SW480 (cell line): ENCODE data around the gene STYK1.

Experiments
- DNase-seq: peaks from one replicate; pipeline ENCODE4 v3.0.0-alpha.2; 2016; ENCODE audit warnings: low spot score

STYK1 gene, protein sequence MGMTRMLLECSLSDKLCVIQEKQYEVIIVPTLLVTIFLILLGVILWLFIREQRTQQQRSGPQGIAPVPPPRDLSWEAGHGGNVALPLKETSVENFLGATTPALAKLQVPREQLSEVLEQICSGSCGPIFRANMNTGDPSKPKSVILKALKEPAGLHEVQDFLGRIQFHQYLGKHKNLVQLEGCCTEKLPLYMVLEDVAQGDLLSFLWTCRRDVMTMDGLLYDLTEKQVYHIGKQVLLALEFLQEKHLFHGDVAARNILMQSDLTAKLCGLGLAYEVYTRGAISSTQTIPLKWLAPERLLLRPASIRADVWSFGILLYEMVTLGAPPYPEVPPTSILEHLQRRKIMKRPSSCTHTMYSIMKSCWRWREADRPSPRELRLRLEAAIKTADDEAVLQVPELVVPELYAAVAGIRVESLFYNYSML

DNA sequence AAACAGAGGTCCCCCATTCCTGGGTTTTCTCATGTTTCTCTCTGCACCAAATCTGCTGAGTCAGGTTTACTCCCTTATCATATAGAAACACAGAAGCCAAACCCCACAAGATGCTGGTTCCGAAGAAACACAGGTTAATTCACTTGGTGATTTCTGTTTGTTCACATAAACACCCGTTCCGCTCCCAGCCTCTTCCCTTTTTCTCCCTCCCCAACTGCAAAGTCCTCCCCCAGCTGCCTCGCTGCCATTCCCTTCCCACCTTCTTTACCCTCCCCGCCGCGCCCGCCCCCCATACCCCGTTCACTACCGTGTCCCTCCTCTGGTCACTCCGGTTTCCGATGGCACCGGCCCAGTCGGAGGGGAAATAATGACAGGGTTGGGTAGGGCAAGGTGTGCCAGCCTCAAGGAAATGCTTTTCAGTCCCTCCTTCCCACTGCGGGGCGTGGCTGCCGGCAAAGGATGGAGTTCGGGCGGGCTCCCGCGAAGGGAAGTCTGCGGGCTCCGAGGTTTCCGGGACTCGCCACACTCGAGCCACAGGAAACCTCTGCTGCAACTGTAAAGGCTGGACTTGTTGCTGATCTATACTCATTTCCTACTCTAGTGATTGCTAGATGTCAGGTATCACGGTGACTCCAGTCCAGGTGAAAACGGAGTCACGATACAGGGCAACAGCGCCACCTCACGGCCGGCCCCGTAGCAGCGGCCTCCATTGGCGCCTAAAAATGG is at the start of gene STYK1:
STYK1 (minus strand) TSS at position 394 of the 726 bp plus-strand sequence. CDS start 39,434 bp downstream, outside the sequence.
- peak; percentile 99 for DNase-seq

DNA sequence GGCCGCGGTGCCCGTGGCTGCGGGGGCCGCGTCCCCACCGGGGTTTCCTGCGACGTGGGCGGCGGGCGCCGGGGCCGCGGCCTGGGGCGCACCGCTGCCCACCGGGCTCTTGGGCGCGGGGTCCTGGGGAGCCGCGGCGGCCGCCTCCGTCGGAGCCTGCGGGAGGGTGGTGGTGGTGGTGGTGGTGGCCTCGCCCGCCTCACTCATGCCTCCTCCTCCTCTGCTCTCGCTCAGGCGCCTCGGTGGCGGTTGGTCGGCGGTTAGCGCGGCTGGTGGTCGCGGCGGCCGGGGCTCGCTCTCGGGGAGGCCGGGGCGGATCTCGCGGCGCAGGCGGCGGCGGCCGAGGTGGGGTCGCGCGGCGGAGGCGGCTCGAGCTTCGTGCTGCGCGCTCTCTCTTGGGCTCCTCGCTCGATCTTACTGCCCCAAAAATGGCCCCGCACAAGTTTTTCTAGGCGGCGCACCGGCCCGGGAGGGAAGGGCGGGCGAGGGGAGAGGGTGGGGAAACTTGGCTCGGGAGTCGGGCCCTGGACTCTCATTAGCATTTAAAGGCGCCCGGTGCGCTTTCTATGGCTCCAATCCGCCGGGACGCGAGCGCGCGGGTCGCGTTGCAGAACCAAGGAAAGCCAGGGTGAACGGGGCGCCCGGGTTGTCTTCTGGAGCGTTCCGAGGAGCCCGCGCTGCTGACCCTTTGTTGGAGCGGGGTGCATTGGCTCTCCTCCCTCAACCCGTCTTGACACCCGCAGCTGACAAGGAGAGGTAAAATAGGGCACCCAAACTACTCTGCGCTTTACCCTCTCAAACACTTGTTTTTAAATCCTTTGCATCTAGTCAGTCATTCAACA is 49.3 kb upstream of the STYK1 start, which contains the start of gene YBX3:
YBX3 (minus strand) TSS at position 419 of the 842 bp plus-strand sequence; CDS start at position 207, 212 bp downstream.
- DNase-seq: peak; percentile 93

DNA sequence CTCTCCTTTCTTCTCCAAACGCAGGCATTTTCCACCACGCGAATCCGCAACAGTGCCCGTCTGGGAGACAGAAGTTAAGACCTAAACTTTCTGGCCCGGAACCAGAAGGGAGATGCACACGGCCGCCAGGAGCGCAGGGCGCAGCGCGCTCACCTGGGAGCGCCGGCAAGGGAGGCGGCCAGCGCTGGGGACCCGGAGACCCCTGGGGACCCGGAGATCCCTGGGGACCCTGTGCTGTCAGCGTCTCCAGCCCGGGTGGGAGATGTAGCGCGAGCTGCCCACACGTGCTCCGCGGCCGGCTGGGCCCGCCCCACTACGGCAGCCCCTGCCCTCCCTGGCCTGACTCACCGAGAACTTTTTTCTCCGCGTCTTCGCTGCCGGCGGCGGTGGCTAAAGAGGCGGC is 48.7 kb upstream of the STYK1 start:
- DNase-seq: peak; percentile 63

DNA sequence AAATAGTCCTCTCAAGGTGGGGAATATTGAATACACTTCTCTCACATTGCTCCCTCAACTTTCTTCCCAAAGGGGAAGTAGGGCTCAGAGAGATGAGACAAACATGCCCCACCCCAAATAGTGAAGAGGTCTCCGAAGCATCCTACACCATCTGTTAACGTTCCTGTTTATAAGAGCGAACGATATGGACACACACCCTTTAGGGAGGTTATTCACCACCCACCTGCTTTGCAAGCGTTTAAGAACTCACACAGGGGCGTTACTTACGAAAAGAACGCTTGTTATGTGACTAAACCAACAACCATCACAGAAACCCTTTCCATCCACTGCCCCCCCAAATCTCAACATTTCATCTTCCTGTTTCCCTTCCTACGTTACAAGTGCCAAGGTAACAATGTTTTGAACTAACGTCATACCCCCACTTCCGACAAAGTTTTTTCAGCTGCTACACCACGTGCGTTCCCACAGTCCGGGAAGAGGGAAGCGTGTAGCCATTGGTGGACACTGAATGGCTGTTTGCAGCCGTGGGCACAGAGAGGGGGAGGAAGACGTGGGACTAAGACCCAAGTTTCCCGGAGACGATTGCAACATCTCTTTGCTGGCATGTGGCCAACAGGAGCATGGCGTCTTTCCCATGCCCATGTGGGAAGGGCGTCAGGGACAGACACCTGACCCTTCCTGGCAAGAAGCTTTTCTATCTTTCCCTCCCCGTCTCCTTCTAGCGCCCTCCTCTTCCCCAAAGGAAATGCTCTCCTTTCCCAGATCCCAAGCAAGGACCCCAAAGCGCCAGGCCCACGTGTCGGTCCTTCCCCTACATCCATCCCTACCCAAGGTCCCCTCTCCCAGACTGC is 48.0 kb upstream of the STYK1 start:
- peak; percentile 97 for DNase-seq

DNA sequence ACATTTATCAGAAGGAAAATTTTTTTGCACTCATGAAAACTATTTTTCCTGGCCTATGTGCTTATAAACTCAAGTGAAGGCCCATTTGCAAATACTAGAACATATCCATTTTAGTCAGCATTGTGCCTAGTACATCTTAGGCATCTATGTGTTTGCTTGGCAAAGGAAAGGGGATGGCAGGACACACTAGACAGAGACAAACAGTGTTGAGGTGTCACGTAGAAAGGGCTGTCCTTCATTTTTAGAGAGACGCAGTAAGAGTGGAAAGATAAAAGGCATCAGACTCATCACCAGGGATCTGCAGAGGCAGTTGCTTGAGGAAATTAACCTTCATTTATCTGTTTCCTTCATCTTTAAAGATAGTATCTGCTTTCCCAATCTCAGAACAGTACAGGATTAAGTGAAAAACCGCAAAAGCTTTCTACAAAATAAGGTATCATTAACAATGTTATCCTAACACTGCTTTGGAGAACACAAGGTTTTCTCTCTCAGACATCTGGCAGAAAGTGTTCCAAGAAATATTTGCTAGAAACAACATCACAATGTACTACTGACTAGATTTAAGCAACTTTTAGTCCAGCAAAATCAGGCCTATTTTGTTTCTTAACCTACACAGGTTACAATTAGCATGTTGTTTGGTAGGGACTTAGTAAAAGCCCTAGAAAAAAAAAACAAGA is 47.3 kb upstream of the STYK1 start:
- DNase-seq: no peak

DNA sequence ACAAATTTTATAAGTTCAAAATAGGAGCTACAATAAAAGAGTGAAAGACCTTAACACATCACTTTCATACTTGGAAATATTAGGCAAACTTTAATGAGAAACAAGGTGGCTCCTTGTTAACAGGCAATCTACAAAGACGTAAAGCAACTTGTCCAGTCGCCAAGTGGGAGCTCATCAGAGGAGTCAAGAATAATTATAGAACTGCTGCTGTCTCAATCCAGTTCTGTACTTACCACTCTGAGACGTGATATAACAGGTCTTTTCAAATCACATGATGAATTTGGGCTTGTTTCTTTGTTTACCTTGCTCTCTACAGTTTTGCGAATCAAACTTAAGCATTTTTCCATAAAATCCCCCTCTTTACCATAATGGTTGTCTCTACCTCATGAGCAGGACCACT is 45.6 kb upstream of the STYK1 start:
- DNase-seq: no peak

DNA sequence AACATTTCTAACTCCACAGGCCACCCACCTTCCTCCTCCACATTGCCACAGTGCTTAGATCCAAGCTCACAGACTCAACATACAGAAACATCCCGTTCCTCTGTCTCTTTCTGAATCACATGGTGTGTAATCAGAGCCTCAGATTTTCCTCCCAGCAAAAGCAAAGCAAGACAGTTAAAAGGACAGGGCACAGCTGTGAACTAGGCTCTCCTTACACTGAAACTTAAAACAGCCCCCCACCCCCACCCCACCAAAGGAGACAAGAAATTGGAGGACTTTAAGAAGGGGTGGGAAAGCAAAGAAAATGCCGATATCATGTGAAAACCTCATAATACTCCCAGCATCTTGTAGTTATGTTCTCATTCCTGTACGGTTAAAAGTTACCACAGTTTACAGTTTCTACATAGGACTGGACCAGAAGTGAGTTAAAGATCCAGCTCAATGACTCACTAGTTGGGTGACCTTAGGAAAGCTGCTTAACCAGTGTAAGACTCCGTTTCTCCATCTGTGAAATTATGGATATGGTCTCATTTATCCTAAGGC is 44.5 kb upstream of the STYK1 start:
- DNase-seq: peak; percentile 37

DNA sequence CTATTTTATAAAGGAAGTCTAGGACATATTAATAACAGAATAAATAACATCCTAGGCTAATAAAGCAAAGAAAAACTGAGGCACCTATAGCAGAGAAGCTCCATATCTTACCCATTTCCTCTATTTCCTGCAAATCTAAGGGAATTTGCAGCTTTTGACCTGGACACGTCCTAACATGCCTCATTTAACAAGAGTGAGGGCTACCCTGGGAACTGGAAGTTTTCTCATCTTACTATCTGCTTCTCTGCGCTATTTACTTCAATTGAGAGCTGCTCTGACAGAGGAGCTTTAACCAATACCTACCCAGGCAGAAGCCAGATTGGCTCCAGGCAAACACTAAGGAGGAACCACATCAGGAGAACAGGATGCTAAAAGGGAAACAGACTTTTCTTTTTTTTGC is 43.6 kb upstream of the STYK1 start:
- DNase-seq: peak; percentile 38

DNA sequence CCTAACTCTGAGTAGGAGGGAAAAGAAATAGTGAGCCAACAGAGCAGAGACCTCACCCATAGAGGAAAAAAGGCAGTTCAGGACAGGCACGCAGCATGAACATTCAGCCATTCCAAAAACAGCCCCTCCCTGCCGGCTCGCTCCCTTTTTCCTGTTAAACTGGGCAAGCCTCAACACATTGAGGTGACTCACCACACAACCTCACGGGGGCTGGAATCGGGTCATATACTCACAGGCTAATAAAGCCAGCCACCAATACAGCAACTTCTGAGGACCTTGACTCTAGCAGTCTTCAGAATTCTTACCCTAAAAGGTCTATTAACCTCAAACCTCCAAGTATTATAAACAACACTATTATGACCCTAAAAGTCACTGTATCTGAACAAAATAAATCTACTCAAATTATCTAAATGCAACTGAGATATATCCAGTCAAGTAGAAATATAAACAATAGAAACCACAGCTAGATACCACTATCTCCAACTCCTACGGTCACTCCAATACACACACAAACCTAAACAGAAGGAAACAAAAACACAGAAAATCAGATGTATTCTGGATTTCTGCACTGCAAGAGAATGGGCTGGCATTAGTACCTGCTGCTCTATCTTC is 43.0 kb upstream of the STYK1 start:
- peak; percentile 94 for DNase-seq

DNA sequence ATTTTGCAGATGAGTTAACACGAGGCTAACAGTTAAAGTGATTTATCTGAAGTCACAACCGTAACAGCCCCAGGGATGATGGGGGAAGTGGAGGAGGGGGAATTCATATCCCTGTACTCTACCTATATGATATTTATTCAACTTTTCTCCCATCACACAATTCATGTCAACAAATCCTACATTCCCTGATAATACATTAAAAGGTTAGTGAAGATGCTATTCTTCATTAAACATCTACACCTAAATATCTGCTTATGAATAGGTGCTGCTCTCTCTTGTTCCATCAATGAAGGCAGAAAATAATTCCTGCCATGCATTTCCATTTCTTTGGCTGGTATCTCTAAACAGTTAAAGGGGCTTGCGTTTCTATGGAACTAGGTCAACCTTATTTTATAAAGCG is 42.4 kb upstream of the STYK1 start:
- no peak for DNase-seq

DNA sequence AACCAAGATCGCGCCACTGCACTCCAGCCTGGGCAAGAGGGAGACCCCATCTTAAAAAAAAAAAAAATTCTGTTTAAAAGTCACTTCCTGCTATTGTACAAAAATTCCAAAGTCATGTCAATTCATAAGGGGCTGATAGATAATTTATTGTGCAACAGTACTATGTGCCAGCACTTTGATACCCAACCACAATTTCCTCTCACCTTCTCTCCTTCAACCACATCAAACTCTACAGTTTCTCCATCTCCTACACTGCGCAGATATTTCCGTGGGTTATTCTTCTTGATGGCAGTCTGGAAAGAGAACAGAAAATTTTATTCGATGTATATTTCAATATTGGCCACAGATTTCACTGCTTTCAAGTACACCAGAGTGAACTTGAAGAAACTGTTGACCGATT is 41.6 kb upstream of the STYK1 start:
- DNase-seq: peak; percentile 77

DNA sequence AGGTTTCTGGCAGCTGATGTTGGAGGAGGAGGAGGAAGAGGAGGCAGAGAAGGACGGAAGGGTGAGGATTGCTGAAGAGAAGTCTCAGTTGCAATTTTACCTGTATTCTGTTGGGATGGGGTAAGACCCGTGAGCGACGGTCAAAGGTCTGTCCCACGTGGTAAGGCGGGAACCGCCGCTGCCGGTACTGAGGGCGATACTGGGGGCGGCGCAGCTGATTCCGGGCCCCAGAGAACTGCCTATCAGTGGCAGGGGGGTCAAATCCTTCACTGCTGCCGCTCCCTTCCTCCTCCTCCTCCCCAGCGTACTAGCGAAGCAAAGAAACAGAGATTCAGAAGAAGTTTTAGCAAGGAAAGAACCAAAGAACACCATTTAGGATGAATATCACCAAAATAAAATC is 36.0 kb upstream of the STYK1 start:
- DNase-seq: no peak

DNA sequence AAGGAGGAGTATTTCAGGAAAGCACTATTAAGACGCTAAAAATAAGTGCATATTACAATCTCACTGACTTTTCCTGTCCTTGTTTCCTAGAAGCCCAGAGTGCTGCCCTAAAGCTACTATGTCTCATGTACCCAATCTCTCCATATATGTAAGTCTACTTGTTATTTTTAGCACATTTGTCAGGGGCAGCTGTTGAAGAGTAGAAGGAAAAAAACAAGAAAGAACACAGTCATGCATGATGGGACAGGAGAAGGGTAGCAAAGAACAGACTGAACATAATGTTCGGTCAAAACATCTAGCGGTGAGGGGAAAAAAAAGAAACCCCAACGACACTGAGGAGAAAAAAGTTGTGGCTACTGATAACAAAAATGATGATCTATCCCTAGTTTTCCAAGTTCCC is 35.0 kb upstream of the STYK1 start:
- no peak for DNase-seq

DNA sequence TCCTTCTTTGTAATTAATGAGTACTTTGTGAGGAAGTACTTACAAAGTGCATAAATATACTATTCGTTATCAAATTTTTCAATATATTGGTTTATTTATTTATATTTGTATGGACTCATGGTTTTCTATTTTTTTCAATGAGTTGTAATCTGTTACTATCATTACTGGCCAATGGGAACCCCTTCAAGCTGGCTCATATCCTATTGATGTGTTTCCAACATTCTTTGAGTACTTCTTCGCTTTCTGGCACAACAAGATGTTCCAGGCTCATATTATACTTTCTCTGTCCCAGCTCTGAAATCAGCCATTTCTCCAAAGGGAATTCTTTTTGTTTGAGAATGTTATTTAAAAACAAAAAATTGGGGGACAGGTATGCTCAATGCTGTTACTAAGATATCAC is 31.8 kb upstream of the STYK1 start:
- DNase-seq: no peak

DNA sequence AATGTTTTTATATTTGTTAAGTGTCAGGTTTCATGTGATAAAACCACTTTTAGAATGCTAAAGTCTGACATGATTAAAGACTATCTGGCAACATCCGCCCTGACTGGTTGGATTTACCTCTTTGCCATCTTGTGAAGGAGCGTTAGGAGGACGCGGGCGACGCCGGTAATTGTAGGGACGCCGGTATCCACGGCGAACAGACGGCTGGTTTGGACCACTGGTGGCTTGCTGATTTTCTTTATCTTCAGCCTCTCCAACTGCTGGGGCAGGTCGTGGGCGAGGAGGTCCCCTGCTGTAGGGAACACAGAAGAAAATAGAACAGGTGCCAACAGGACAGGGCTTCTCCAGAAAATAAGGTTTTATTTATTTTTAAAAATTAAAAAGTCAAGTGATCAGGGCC is 28.0 kb upstream of the STYK1 start:
- DNase-seq: no peak

DNA sequence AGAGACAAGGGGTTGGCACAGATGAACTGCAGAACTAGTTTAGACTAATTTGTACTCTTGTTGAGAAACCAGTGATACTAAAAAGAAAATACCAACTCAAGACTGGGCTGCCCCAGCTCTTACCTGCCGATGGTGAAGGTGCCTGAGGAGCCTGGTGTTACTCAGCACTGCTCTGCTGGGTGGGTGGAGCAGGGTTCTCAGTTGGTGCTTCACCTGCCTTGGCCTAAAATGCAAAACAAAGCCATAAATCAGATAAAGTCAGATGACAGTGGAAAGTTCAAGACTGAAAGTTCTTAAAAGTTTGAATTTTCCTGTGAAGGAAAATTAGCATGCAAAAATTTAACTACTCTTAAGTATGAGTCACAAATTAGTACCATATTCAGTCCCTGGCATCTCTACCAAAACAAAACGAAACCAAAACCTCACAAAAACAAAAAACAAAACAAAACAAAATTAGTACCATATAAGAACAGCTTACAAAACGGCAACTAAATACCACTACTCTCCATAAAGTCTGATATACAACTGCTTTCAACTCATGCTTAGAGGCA is 27.4 kb upstream of the STYK1 start:
- no peak for DNase-seq

DNA sequence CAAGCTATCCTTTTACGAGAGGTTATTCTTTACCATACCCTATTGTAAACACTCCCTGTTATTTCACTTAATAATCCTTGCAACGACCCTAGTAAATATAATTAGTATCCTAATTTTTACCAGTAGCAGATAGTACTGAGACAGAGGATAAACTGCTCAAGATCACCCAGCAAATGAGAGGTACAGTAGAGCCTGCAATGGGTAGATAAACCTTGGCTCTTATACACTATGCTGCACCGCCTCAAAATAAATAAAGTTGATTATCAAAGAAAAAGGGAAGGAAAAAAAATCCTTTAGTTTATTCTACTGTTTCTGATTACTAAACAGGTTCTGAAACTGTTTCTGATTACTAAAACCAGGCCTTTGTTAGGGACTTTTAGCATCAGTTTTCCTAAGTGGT is 26.7 kb upstream of the STYK1 start:
- no peak for DNase-seq

DNA sequence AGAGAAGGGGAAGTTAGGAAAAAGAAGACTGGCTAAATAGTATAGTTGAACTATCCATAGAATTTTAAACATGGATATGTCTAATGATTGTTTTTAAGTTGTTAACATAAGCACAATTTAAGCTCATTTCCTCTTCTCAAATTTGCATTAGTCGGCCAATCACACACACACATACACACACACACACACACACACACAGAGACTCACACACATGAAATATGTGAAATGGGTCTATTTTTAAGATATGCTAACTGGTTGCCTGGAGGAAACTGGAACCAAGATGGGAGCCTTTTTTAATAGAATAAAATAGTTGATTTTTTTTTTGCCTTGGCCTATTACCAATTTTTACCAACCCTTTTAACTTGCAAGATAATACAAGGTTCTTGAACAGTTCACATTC is 24.0 kb upstream of the STYK1 start:
- DNase-seq: no peak

DNA sequence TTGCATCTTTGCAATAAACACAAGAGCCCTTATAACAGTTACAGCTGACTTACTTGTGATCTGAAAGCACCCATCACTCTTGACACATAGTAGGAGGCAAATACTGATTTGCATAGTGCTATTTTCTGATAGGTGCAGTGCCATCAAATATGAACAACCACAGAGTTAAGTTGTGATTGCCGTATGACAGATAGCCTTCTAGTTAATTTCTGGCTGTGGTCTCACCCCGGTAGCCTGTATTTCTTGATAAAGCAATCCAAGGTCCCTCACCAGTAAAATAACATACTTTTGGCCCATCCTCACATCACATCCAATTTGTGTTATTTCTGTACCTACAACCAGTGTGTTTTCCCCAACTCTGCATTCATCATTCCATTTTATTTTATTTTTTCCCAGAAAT is 23.3 kb upstream of the STYK1 start:
- no peak for DNase-seq

DNA sequence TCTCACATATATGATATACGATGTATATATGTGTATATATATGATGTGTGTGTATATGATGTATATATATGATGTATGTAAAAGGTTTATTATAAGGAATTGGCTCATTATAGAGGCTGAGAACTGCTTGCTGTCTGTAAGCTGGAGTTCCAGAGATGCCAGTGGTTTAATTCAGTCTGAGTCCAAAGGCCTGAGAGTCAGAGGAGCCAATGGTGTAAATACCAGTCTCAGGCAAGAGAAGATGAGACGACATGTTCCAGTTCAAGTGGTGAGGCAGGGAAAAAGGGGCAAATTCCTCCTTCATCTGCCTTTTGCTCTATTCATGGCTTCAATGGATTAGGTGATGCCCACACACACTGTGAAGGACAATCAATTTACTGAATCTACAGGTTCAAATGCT is 17.1 kb upstream of the STYK1 start:
- no peak for DNase-seq
